SK-N-SH treated with all-trans-retinoic acid at 6 μM for 48 hours (cell line): ENCODE data around the gene PALLD.

Experiments used
- ATAC-seq: fragments of 200-7000 bp; cut with Tn5 transposase; 3 replicates; pipeline ENCODE4 v1.9.1; 2020; ENCODE audit warnings: mild to moderate bottlenecking, moderate library complexity
- ARNTL ChIP-seq: fragments of 450-650 bp; formaldehyde crosslinking; IDR thresholded peaks from 2 replicates; pipeline ENCODE4 v1.5.0; 2020; ENCODE audit warnings: low read depth, mild to moderate bottlenecking, moderate library complexity, borderline replicate concordance
- BACH2 ChIP-seq: fragments of 250-450 bp; sonication (Bioruptor Pico); IDR thresholded peaks from 2 replicates; pipeline ENCODE4 v1.9.0; 2021; ENCODE audit warnings: mild to moderate bottlenecking, borderline replicate concordance
- CSDC2 ChIP-seq: fragments of 250-450 bp; sonication (Bioruptor Pico); IDR thresholded peaks from 2 replicates; pipeline ENCODE4 v1.5.0; 2020; ENCODE audit warnings: mild to moderate bottlenecking, moderate library complexity
- ESRRG ChIP-seq: fragments of 250-450 bp; sonication (Bioruptor Pico); IDR thresholded peaks from 2 replicates; pipeline ENCODE4 v1.6.1; 2021; ENCODE audit warnings: mild to moderate bottlenecking
- GLIS3 ChIP-seq: fragments of 250-450 bp; sonication (Bioruptor Pico); IDR thresholded peaks from 2 replicates; pipeline ENCODE4 v1.5.0; 2020; ENCODE audit warnings: mild to moderate bottlenecking, moderate library complexity
- OSR1 ChIP-seq: fragments of 250-450 bp; sonication (Bioruptor Pico); IDR thresholded peaks from 2 replicates; pipeline ENCODE4 v1.8.0; 2022; ENCODE audit warnings: moderate library complexity, mild to moderate bottlenecking, inconsistent platforms
- PPARA ChIP-seq: fragments of 250-450 bp; sonication (Bioruptor Pico); IDR thresholded peaks from 2 replicates; pipeline ENCODE4 v1.5.0; 2020; ENCODE audit warnings: mild to moderate bottlenecking, borderline replicate concordance
- RARB ChIP-seq: fragments of 250-450 bp; sonication (Bioruptor Pico); IDR thresholded peaks from 2 replicates; pipeline ENCODE4 v1.8.0; 2021; ENCODE audit warnings: mild to moderate bottlenecking, moderate library complexity
- SNAI2 ChIP-seq: fragments of 250-450 bp; sonication (Bioruptor Pico); IDR thresholded peaks from 2 replicates; pipeline ENCODE4 v1.5.0; 2020; ENCODE audit warnings: mild to moderate bottlenecking, moderate library complexity
- TOX ChIP-seq: fragments of 250-450 bp; sonication (Bioruptor Pico); IDR thresholded peaks from 2 replicates; pipeline ENCODE4 v1.8.0; 2021; ENCODE audit warnings: mild to moderate bottlenecking, moderate library complexity, borderline replicate concordance
- ZC3H10 ChIP-seq: fragments of 250-450 bp; sonication (Bioruptor Pico); IDR thresholded peaks from 2 replicates; pipeline ENCODE4 v1.5.1; 2021; ENCODE audit warnings: mild to moderate bottlenecking, moderate library complexity
- ZFP30 ChIP-seq: fragments of 450-650 bp; formaldehyde crosslinking; IDR thresholded peaks from 2 replicates; pipeline ENCODE4 v1.5.0; 2022; ENCODE audit warnings: mild to moderate bottlenecking, moderate library complexity
- ZNF70 ChIP-seq: fragments of 450-650 bp; formaldehyde crosslinking; IDR thresholded peaks from 2 replicates; pipeline ENCODE4 v1.5.0; 2020; ENCODE audit warnings: mild to moderate bottlenecking, moderate library complexity
- ZNF8 ChIP-seq: fragments of 450-650 bp; formaldehyde crosslinking; IDR thresholded peaks from 2 replicates; pipeline ENCODE4 v1.5.0; 2020; ENCODE audit warnings: mild to moderate bottlenecking, moderate library complexity
- TF ChIP-seq, protein P1 (sequence below): fragments of 250-450 bp; sonication (Bioruptor Pico); IDR thresholded peaks from 2 replicates; pipeline ENCODE4 v1.8.0; 2020; ENCODE audit warnings: mild to moderate bottlenecking, moderate library complexity, borderline replicate concordance
- TF ChIP-seq, protein P2 (sequence below): fragments of 250-450 bp; sonication (Bioruptor Pico); IDR thresholded peaks from 2 replicates; pipeline ENCODE4 v1.5.0; 2020; ENCODE audit warnings: mild to moderate bottlenecking, moderate library complexity
- TF ChIP-seq, protein P3 (sequence below): fragments of 250-450 bp; sonication (Bioruptor Pico); IDR thresholded peaks from 2 replicates; pipeline ENCODE4 v1.5.1; 2020; ENCODE audit warnings: low read depth, mild to moderate bottlenecking, moderate library complexity
- TF ChIP-seq, protein P4 (sequence below): fragments of 250-450 bp; sonication (Bioruptor Pico); IDR thresholded peaks from 2 replicates; pipeline ENCODE4 v1.5.1; 2021; ENCODE audit warnings: mild to moderate bottlenecking, moderate library complexity
- TF ChIP-seq, protein P5 (sequence below): fragments of 250-450 bp; sonication (Bioruptor Pico); IDR thresholded peaks from 2 replicates; pipeline ENCODE4 v1.8.0; 2021; ENCODE audit warnings: low read depth, mild to moderate bottlenecking, moderate library complexity, borderline replicate concordance

PALLD gene

DNA sequence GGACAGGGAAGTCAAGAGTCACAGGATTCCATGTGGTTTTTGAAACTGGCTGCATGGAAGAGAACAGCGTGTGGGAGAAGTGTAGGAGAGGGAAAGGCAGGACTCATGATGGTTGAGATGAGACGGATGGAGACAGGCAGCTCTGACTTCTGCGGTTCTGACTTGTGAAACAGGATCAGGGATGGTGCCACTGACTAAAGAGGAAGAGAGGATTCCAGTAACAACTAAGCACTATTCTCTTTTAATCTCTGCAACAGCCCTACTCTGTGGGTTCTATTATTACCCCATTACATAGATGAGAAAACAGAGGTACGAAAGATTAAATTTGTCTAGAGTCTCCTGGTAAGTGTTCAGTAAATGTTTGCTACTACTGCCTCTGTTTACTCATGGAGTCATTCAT lies 356.9 kb downstream of the PALLD start:
- TF ChIP-seq, protein P1, sequence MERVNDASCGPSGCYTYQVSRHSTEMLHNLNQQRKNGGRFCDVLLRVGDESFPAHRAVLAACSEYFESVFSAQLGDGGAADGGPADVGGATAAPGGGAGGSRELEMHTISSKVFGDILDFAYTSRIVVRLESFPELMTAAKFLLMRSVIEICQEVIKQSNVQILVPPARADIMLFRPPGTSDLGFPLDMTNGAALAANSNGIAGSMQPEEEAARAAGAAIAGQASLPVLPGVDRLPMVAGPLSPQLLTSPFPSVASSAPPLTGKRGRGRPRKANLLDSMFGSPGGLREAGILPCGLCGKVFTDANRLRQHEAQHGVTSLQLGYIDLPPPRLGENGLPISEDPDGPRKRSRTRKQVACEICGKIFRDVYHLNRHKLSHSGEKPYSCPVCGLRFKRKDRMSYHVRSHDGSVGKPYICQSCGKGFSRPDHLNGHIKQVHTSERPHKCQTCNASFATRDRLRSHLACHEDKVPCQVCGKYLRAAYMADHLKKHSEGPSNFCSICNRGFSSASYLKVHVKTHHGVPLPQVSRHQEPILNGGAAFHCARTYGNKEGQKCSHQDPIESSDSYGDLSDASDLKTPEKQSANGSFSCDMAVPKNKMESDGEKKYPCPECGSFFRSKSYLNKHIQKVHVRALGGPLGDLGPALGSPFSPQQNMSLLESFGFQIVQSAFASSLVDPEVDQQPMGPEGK = no peak
- TF ChIP-seq BACH2 (CRISPR knock-in tag) (no peak), RARB (CRISPR knock-in tag) (no peak), SNAI2 (no peak)
- TF ChIP-seq, protein P2, sequence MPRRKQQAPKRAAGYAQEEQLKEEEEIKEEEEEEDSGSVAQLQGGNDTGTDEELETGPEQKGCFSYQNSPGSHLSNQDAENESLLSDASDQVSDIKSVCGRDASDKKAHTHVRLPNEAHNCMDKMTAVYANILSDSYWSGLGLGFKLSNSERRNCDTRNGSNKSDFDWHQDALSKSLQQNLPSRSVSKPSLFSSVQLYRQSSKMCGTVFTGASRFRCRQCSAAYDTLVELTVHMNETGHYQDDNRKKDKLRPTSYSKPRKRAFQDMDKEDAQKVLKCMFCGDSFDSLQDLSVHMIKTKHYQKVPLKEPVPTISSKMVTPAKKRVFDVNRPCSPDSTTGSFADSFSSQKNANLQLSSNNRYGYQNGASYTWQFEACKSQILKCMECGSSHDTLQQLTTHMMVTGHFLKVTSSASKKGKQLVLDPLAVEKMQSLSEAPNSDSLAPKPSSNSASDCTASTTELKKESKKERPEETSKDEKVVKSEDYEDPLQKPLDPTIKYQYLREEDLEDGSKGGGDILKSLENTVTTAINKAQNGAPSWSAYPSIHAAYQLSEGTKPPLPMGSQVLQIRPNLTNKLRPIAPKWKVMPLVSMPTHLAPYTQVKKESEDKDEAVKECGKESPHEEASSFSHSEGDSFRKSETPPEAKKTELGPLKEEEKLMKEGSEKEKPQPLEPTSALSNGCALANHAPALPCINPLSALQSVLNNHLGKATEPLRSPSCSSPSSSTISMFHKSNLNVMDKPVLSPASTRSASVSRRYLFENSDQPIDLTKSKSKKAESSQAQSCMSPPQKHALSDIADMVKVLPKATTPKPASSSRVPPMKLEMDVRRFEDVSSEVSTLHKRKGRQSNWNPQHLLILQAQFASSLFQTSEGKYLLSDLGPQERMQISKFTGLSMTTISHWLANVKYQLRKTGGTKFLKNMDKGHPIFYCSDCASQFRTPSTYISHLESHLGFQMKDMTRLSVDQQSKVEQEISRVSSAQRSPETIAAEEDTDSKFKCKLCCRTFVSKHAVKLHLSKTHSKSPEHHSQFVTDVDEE (CRISPR knock-in tag) = no peak
- TF ChIP-seq, protein P3, sequence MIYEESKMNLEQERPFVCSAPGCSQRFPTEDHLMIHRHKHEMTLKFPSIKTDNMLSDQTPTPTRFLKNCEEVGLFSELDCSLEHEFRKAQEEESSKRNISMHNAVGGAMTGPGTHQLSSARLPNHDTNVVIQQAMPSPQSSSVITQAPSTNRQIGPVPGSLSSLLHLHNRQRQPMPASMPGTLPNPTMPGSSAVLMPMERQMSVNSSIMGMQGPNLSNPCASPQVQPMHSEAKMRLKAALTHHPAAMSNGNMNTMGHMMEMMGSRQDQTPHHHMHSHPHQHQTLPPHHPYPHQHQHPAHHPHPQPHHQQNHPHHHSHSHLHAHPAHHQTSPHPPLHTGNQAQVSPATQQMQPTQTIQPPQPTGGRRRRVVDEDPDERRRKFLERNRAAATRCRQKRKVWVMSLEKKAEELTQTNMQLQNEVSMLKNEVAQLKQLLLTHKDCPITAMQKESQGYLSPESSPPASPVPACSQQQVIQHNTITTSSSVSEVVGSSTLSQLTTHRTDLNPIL (CRISPR knock-in tag) = no peak

DNA sequence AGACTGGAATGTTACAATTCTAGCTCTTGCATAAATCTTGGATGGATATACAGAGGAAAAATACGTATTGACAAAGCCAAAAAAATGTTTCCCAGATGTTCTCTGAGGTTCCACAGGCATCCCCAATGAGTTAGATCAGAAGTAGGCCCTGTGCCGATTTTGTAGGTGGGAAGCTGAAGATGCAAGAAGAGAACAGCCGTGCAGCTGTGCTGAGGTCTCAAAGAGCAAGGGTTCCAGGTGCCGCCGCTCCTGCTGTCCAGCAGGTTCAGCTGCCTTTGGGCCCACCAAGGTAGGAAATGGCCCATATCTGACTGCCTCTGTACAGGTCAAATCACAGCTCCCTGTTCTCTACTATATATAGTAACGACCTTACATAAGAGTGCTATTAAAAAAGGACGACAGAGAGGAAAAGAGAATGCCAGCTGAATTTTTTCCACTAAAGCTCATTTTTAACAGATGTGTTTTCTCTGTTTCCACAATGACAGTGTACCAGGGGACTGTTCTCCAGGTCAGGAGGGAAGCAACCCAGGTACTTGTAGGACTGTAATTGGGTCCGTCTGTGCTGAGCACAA lies 357.6 kb downstream of the PALLD start:
- no peak for ATAC-seq
- TF ChIP-seq ZNF8 (CRISPR knock-in tag) = no peak
- TF ChIP-seq ZNF70 (CRISPR knock-in tag) = no peak
- TF ChIP-seq OSR1 = no peak
- TF ChIP-seq, protein P4, sequence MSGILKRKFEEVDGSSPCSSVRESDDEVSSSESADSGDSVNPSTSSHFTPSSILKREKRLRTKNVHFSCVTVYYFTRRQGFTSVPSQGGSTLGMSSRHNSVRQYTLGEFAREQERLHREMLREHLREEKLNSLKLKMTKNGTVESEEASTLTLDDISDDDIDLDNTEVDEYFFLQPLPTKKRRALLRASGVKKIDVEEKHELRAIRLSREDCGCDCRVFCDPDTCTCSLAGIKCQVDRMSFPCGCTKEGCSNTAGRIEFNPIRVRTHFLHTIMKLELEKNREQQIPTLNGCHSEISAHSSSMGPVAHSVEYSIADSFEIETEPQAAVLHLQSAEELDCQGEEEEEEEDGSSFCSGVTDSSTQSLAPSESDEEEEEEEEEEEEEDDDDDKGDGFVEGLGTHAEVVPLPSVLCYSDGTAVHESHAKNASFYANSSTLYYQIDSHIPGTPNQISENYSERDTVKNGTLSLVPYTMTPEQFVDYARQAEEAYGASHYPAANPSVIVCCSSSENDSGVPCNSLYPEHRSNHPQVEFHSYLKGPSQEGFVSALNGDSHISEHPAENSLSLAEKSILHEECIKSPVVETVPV (CRISPR knock-in tag) = no peak
- no peak for TF ChIP-seq ARNTL
- TF ChIP-seq CSDC2 = no peak
- no peak for TF ChIP-seq ZFP30 (CRISPR knock-in tag)
- no peak for TF ChIP-seq BACH2 (CRISPR knock-in tag)
- TF ChIP-seq, protein P5, sequence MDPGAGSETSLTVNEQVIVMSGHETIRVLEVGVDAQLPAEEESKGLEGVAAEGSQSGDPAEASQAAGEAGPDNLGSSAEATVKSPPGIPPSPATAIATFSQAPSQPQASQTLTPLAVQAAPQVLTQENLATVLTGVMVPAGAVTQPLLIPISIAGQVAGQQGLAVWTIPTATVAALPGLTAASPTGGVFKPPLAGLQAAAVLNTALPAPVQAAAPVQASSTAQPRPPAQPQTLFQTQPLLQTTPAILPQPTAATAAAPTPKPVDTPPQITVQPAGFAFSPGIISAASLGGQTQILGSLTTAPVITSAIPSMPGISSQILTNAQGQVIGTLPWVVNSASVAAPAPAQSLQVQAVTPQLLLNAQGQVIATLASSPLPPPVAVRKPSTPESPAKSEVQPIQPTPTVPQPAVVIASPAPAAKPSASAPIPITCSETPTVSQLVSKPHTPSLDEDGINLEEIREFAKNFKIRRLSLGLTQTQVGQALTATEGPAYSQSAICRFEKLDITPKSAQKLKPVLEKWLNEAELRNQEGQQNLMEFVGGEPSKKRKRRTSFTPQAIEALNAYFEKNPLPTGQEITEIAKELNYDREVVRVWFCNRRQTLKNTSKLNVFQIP (CRISPR knock-in tag) = no peak
- TF ChIP-seq, protein P1 = no peak
- no peak for TF ChIP-seq ESRRG (CRISPR knock-in tag)
- no peak for TF ChIP-seq PPARA (CRISPR knock-in tag)

More for the DNA sequence above, 356.9 kb downstream of the PALLD start:
- ATAC-seq = no peak

DNA sequence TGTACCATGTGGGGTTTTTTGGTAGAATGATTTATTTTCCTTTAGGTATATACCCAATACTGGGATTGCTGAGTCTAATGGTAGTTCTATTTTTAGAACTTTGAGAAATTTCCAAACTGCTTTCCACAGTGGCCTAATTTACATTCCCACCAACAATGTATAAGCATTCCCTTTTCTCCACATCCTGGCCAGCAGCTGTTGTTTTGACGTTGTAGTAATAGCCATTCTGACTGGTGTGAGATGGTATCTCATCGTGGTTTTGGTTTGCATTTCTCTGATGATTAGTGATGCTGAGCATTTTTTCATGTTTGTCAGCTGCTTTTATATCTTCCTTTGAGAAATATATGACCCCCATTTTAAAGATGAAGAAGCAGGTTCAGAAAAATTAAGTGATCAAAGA lies 359.5 kb downstream of the PALLD start:
- ATAC-seq = peak; percentile 55
- TF ChIP-seq ZNF70 (CRISPR knock-in tag) = no peak

DNA sequence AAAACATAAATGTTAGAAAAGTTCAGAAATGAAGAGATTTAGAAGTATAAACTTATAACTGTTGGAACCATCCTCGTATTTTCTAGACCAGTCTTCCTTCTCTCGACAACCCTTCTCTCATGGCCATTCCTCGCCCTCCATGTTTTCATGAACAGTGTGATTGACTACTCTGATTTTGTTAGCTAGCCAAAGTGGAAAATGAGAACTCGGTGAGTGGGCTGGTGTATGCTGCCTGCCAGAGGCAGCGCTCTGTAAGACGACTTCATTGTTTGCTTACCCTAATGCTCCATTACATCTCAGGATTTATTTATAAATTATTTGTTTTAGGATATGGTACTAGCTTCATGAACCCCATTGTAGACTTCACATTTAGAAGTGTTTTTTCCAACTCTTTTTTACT lies 360.2 kb downstream of the PALLD start:
- TF ChIP-seq OSR1 (no peak), GLIS3 (CRISPR knock-in tag) (no peak), ZC3H10 (no peak), TOX (CRISPR knock-in tag) (no peak), ZNF8 (CRISPR knock-in tag) (no peak)
- ATAC-seq = no peak
